ENCODE measurements around the gene C1QTNF9B. TPM values are rescaled to one million over a fixed set of nuclear protein-coding genes. Genes with fewer than 3 reads are reported as not detected.

The C1QTNF9B gene
- total RNA-seq, 4 donors from 2014 or later = 1.1 TPM; not detected in 3

DNA sequence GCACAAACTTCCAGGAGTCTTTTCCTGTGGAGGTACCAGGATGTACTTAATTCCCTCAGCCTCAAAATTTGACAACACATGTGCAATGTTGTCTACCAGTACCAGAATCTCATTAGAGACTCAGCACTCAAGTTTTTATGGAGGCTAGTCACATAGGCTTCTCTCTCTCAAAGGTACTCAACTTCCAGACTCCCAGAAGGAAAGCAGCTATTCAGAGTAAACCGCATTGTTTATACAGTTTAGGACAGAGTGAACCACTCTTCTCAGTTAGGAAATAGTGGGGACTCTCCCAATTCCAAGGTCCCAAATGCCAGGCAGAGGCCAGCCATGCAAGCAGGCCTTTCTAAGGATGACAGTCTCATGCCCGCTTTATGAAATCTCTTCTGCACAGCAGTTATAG, 8.5 kb upstream of the C1QTNF9B start:
- Histone ChIP-seq H3K36me3 (no peaks in the 10 kb centered on the region), H3K27me3 (peaks cover 25% of the 10 kb centered on the region), H3K9me3 (no peaks in the 10 kb centered on the region), H3K27ac (no peak overlapping the region), H3K4me3 (no peak overlapping the region), H3K4me1 (peaks cover 10% of the 10 kb centered on the region)
- TF ChIP-seq, protein P1, sequence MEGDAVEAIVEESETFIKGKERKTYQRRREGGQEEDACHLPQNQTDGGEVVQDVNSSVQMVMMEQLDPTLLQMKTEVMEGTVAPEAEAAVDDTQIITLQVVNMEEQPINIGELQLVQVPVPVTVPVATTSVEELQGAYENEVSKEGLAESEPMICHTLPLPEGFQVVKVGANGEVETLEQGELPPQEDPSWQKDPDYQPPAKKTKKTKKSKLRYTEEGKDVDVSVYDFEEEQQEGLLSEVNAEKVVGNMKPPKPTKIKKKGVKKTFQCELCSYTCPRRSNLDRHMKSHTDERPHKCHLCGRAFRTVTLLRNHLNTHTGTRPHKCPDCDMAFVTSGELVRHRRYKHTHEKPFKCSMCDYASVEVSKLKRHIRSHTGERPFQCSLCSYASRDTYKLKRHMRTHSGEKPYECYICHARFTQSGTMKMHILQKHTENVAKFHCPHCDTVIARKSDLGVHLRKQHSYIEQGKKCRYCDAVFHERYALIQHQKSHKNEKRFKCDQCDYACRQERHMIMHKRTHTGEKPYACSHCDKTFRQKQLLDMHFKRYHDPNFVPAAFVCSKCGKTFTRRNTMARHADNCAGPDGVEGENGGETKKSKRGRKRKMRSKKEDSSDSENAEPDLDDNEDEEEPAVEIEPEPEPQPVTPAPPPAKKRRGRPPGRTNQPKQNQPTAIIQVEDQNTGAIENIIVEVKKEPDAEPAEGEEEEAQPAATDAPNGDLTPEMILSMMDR (IDR thresholded peaks at IDR 0.05) = no peak
- TF ChIP-seq EP300 (IDR thresholded peaks at IDR 0.05) (no peak), POLR2AphosphoS5 (IDR thresholded peaks at IDR 0.05) (no peak), POLR2A (IDR thresholded peaks at IDR 0.05) (no peak)
- no peak for DNase-seq (ENCODE audit: low spot score in 2 of 2)
- WGBS = 96% methylated on average over 2 of the region's 2 CpGs

DNA sequence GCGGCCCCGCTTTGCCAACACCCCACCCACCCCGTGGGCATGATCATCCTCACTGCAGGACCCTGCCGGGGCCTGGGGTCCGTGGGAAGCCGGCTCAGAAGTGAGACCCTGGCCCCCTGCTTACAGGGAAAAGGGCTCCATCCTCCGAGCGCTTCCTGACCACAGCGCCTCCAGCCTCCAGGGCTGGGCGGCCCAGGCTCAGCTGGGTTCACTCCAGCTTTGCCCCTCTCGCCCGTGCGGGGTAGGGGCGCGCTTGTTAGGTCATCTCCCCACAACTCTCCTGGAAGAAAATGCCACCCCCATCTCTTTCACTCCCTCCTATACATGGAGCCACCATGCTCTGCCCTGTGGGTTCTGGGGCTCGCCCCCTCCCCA, 6.6 kb upstream of the C1QTNF9B start:
- no peak for DNase-seq (ENCODE audit: low spot score in 2 of 2)
- Histone ChIP-seq H3K4me1 (peaks cover 10% of the 10 kb centered on the region), H3K27ac (no peak overlapping the region), H3K4me3 (peak overlapping the region; percentile 33), H3K9me3 (no peaks in the 10 kb centered on the region), H3K36me3 (no peaks in the 10 kb centered on the region), H3K27me3 (peaks cover 25% of the 10 kb centered on the region)
- no peak for TF ChIP-seq POLR2AphosphoS5 (IDR thresholded peaks at IDR 0.05)
- TF ChIP-seq POLR2A (IDR thresholded peaks at IDR 0.05) = no peak
- TF ChIP-seq, protein P1 (IDR thresholded peaks at IDR 0.05) = no peak
- no peak for TF ChIP-seq EP300 (IDR thresholded peaks at IDR 0.05)
- WGBS = 59% methylated on average over 16 of the region's 16 CpGs

DNA sequence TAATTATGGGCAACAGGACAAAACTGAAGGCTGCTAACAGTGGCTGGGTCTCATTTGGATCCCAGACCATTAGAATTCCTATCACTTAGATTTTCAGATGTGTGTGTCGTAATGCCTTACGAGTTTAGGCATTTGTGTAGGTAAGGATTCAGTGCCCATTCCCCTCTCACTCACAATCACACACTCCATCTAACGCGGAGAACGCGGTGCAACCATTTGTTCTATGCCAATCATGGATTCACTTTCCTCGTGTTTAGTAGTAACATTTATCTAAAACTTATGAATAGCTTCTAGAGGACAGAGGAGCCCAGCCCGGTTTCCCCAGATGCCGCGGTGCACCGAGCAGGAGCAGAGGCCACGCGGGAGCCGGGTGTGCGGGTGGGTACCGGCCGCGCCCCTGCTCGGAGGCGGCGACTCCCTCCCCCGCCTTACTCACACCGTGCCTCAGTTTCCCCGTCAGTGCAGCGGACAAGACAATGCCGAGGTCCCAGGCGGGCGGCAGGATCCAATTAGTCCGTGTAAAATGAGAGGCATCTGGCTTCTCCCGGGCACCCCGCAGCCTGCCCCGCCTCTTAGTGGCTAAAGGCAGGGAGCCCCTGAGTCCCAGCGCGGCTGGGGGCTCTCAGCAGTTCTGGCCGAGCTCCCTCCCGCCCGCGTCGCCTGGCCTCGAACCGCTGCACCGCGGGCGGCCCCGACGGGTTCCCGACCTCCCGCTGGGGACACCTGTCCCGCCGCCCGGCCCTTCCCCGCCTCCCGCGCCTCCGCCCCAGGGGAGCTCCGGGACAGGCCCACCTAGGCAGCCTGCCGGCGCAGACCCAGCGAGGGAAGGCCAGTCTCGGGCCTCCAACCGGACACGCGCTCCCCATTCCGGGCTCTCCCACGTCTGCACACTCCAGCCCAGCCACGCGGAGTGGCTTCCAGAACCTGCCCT, 5.9 kb upstream of the C1QTNF9B start:
- Histone ChIP-seq H3K4me3 (peak overlapping the region; percentile 33), H3K9me3 (no peaks in the 10 kb centered on the region), H3K4me1 (peaks cover 10% of the 10 kb centered on the region), H3K27me3 (peaks cover 25% of the 10 kb centered on the region), H3K27ac (no peak overlapping the region), H3K36me3 (no peaks in the 10 kb centered on the region)
- 23% methylated on average over 22 of the region's 67 CpGs for WGBS
- no peak for DNase-seq (ENCODE audit: low spot score in 2 of 2)
- TF ChIP-seq POLR2AphosphoS5 (IDR thresholded peaks at IDR 0.05) (no peak), POLR2A (IDR thresholded peaks at IDR 0.05) (no peak), EP300 (IDR thresholded peaks at IDR 0.05) (no peak)
- TF ChIP-seq, protein P1 (IDR thresholded peaks at IDR 0.05) = no peak

DNA sequence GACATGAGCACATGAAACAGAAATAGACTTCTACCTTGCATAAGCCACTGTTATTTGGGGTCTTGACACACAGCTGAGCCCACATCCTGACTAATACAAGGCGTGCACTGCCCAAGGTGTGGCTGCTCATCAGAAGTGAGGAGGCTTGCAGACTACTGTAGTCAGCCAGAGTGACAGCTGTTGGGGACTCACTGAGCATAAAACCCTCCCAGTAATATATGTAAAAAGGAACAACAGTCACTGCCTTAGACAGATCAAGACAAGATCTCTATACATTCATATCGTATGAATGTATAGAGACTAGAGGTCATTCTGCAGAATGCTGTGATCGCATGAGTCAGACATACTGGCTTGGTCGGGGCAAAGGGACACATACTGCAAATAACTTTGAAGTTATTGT, 4.1 kb upstream of the C1QTNF9B start:
- no peaks in the 10 kb centered on the region for H3K36me3 ChIP-seq
- peaks cover 10% of the 10 kb centered on the region for H3K4me1 ChIP-seq
- H3K27me3 ChIP-seq = peaks cover 25% of the 10 kb centered on the region
- H3K9me3 ChIP-seq = no peaks in the 10 kb centered on the region
- H3K4me3 ChIP-seq = no peak overlapping the region
- no peak overlapping the region for H3K27ac ChIP-seq
- DNase-seq (ENCODE audit: low spot score in 2 of 2) = no peak
- 83% methylated on average over 4 of the region's 4 CpGs for WGBS
- no peak for TF ChIP-seq POLR2A (IDR thresholded peaks at IDR 0.05)
- no peak for TF ChIP-seq POLR2AphosphoS5 (IDR thresholded peaks at IDR 0.05)
- no peak for TF ChIP-seq EP300 (IDR thresholded peaks at IDR 0.05)
- TF ChIP-seq, protein P1 (IDR thresholded peaks at IDR 0.05) = no peak

DNA sequence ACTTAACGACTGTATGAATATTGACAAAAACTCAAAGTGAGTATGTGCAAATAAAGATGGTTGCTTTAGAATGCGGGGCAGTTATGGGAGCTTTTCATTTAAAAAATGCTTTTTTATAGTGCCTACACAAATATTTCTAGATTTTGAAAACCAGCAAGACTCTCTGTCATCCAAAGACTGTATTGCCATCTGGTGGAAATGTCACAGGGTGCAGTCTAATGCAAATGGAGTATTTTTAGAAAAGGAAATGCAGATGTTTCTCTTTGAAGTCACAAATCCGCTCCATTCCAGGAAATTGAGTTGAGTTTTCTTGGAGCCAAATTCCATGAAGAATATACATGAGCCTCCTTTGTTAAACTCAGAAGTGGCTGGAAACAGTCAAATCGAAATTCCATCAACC, 2.3 kb upstream of the C1QTNF9B start:
- DNase-seq (ENCODE audit: low spot score in 2 of 2) = no peak
- H3K9me3 ChIP-seq = no peaks in the 10 kb centered on the region

More for the DNA sequence above, 2.3 kb upstream of the C1QTNF9B start:
- 18% methylated on average over 4 of the region's 4 CpGs for WGBS
- Histone ChIP-seq H3K36me3 (no peaks in the 10 kb centered on the region), H3K4me1 (peaks cover 10% of the 10 kb centered on the region), H3K27ac (no peak overlapping the region), H3K4me3 (no peak overlapping the region), H3K27me3 (peaks cover 25% of the 10 kb centered on the region)
- TF ChIP-seq, protein P1 (IDR thresholded peaks at IDR 0.05) = peak in 1 of 2 donors; percentile 42
- TF ChIP-seq POLR2A (IDR thresholded peaks at IDR 0.05) (no peak), POLR2AphosphoS5 (IDR thresholded peaks at IDR 0.05) (no peak)

Measured in suprapubic skin (tissue), 4 donors.